Measurements from ENCODE around the gene ZSCAN16. TPM values are rescaled to one million over a fixed set of nuclear protein-coding genes. Genes with fewer than 3 reads are reported as not detected.

Gene ZSCAN16
- total and polyA plus RNA-seq, 10 of the 15 experiments (the other 5 are each of a cell fraction or from before 2014, with no cell fraction given), result 4.6 to 13.8 (median 10.3) TPM

DNA sequence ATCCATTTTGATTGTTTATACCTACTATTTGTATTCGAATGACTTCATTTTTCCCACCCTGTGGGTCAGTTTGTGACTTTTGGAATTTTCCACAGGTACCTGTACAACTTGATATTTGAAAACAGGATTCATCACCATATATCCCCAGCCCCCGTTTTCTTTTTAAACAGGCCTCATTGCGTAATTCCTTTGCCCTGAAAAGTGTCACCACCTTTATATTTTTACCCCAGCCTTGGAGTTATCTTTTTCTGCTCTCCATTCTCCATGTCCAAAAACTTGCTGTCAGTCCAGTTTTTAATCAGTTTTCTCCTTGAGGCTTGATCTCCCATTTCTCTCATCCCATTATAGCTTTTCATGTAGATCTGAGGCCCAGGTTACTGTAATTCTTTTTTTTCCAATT is 33.9 kb downstream of the ZSCAN16 start (continued):
- TF ChIP-seq CHD4 (IDR thresholded peaks at IDR 0.05), result no peak
- no peak for TF ChIP-seq ZZZ3 (IDR thresholded peaks at IDR 0.05; ENCODE audit: control insufficient read depth, insufficient read length, low read depth)
- TF ChIP-seq TCF12 (IDR thresholded peaks at IDR 0.05; ENCODE audit: low read depth, low read length), result no peak
- no peak for TF ChIP-seq EP300 (IDR thresholded peaks at IDR 0.05; ENCODE audit: borderline replicate concordance in 1 of 2, control insufficient read depth in 1 of 2, low read depth in 2 of 2, low read length in 2 of 2)
- TF ChIP-seq HDAC6 (IDR thresholded peaks at IDR 0.05; ENCODE audit: unreplicated experiment), result no peak
- no peak for TF ChIP-seq KLF5 (IDR thresholded peaks at IDR 0.05; ENCODE audit: partially characterized antibody)
- no peak for TF ChIP-seq SIX5 (IDR thresholded peaks at IDR 0.05; ENCODE audit: low read depth, low read length, severe bottlenecking)
- TF ChIP-seq NR2C1 (IDR thresholded peaks at IDR 0.05), result no peak

- no peak for ATAC-seq
- POLR2A ChIA-PET, result no interaction called here
- no peak for TF ChIP-seq TAF1 (IDR thresholded peaks at IDR 0.05; ENCODE audit: borderline replicate concordance, low read depth, low read length)
- no peak for TF ChIP-seq GATAD2B (conservative IDR thresholded peaks at IDR 0.05; ENCODE audit: low read depth)
- TF ChIP-seq, protein P1, sequence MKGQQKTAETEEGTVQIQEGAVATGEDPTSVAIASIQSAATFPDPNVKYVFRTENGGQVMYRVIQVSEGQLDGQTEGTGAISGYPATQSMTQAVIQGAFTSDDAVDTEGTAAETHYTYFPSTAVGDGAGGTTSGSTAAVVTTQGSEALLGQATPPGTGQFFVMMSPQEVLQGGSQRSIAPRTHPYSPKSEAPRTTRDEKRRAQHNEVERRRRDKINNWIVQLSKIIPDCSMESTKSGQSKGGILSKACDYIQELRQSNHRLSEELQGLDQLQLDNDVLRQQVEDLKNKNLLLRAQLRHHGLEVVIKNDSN (IDR thresholded peaks at IDR 0.05; ENCODE audit: borderline replicate concordance, extremely low read length, insufficient read depth, low read depth, low read length), result no peak
- TF ChIP-seq MXI1 (IDR thresholded peaks at IDR 0.05; ENCODE audit: low read depth, low read length), result no peak
- TF ChIP-seq CTCF (IDR thresholded peaks at IDR 0.05 in 2 of 3, conservative IDR thresholded peaks at IDR 0.05 in 1 of 3; ENCODE audit: control insufficient read depth in 2 of 3, extremely low read depth in 1 of 3, insufficient read depth in 1 of 3, low read depth in 3 of 3, low read length in 3 of 3), result no peak
- TF ChIP-seq SUZ12 (IDR thresholded peaks at IDR 0.05; ENCODE audit: unreplicated experiment), result no peak
- no peak for TF ChIP-seq TARDBP (IDR thresholded peaks at IDR 0.05; ENCODE audit: borderline replicate concordance)
- no peak for TF ChIP-seq NKRF (conservative IDR thresholded peaks at IDR 0.05)
- no peak for TF ChIP-seq RUNX3 (IDR thresholded peaks at IDR 0.05; ENCODE audit: low read length)
- no peak for TF ChIP-seq FOXK2 (IDR thresholded peaks at IDR 0.05)
Measured at GRCh38 chr6:28159029-28159607, 34.7 kb downstream of the ZSCAN16 start.

More at GRCh38 chr6:28159029-28159607, 34.7 kb downstream of the ZSCAN16 start:
- no peaks in the 10 kb centered on the region for H3K4me1 ChIP-seq (ENCODE audit: control insufficient read depth, insufficient read depth, low read length)
- H3K36me3 ChIP-seq (ENCODE audit: control insufficient read depth in 2 of 2, insufficient read depth in 2 of 2, low read length in 1 of 2), result peaks cover 0 to 11% of the 10 kb centered on the region in 2 experiments; a peak in 2 of 4 replicates
- in situ Hi-C loops (cut with MboI), result no loop called here
- ChIA-PET SMC1A (ENCODE audit: uncharacterized antibody, unreplicated experiment) (interaction anchor here (0.8 kb wide), 1 partner anchor 34 kb away, joined by 3 read pairs; no protein-coding TSS in a partner anchor), CTCF (interaction anchor here (0.8 to 0.9 kb wide), 2 partner anchors 11 to 197 kb away, joined by 3 to 6 read pairs; no protein-coding TSS in a partner anchor), RAD21 (ENCODE audit: unreplicated experiment) (no interaction called here)
- H2AFZ ChIP-seq (ENCODE audit: control insufficient read depth, low read depth, low read length), result no peak overlapping the region
- no peaks in the 10 kb centered on the region for H3K27me3 ChIP-seq (replicated peaks in 1 of 2; ENCODE audit: control insufficient read depth in 2 of 2, insufficient read depth in 2 of 2, low read length in 1 of 2)
- no peak overlapping the region for H3K4me2 ChIP-seq (ENCODE audit: control insufficient read depth, insufficient read depth)
- no peaks in the 10 kb centered on the region for H4K20me1 ChIP-seq (ENCODE audit: control insufficient read depth, insufficient read depth)
- H3K4me3 ChIP-seq, result no peak overlapping the region
- H3K27ac ChIP-seq (ENCODE audit: control insufficient read depth, insufficient read depth), result no peak overlapping the region
- no peak for FAIRE-seq
- WGBS (ENCODE audit: insufficient coverage, insufficient replicate concordance, low lambda C conversion rate, missing lambda C conversion rate), result 96% methylated on average over 4 of the region's 4 CpGs
- H3K9me3 ChIP-seq (replicated peaks; ENCODE audit: control insufficient read depth, insufficient read depth, low read length), result peaks cover 1% of the 10 kb centered on the region; the same call in 2 of the 3 replicates
- H3K9ac ChIP-seq (ENCODE audit: control insufficient read depth, insufficient read depth, low read length), result no peak overlapping the region
- DNase-seq (ENCODE audit: low read depth, low spot score), result no peak
- intact Hi-C loops (cut with micrococcal nuclease; ENCODE audit: unreplicated experiment), result no loop called here
- no peaks in the 10 kb centered on the region for H3K79me2 ChIP-seq (ENCODE audit: control insufficient read depth, insufficient read depth, low read length)
- BruUV-seq (replicated peaks), result no TSS peak

All from GM12878 (cell line).